GM19023 (cell line): ENCODE measurements around the gene KCNN3.

Experiments
- ATAC-seq: cut with Tn5 transposase; IDR thresholded peaks from one replicate; pipeline ENCODE4 v1.9.1; 2021; ENCODE audit warnings: mild to moderate bottlenecking, moderate library complexity; ENCODE audit not compliant: unreplicated experiment

The KCNN3 gene

DNA sequence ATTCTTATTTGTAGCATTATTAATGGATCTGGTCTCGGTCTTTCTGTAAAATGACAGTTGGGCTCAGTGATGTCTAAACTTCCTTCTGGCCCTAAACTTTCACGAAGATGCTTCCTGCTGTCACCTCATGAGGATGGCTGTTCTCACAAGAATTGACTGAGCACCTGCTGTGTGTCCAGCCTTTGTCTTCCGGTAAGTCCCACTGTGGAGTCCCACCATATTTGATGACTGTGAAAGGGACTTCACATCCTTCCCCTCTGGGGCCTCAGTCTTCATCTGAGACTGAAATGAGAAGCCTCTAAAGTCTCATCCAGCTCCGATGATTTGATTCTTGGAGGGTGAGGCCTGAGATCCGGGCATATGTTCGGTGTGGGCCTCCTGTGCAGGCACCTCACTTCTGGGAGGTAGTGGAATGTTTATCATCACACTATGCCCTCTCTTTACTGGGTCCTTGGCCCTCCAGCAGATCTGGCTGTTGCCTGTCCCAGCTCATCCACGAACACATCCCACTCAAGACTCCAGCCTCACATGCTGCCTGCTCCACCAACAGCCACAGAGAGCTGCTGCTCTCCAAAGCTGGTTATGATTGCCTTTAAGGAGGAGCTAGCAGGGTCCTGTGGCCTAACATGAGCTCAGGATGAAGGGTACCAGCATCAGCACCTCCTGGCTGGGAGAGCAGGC lies 95.8 kb downstream of the KCNN3 start:
- ATAC-seq: no peak

DNA sequence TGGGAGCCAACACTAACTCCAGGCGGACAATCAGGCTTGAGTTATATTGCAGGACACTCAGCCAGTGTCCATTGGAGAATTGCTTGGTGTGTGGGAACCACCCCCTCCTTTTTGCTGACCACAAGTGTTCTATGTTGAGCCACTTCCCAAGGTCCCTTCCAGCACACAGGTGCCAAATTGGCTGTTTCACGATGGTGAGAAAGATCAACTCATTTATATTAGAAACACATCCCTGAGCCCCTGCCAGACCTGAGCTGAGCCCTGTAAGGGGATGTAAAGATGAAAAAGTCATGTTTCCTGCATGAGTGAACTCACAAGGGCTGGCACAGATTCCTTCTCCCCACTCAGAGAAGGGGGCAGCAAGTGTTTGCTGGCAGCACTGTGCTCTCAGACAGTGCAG lies 96.5 kb downstream of the KCNN3 start:
- ATAC-seq: no peak

DNA sequence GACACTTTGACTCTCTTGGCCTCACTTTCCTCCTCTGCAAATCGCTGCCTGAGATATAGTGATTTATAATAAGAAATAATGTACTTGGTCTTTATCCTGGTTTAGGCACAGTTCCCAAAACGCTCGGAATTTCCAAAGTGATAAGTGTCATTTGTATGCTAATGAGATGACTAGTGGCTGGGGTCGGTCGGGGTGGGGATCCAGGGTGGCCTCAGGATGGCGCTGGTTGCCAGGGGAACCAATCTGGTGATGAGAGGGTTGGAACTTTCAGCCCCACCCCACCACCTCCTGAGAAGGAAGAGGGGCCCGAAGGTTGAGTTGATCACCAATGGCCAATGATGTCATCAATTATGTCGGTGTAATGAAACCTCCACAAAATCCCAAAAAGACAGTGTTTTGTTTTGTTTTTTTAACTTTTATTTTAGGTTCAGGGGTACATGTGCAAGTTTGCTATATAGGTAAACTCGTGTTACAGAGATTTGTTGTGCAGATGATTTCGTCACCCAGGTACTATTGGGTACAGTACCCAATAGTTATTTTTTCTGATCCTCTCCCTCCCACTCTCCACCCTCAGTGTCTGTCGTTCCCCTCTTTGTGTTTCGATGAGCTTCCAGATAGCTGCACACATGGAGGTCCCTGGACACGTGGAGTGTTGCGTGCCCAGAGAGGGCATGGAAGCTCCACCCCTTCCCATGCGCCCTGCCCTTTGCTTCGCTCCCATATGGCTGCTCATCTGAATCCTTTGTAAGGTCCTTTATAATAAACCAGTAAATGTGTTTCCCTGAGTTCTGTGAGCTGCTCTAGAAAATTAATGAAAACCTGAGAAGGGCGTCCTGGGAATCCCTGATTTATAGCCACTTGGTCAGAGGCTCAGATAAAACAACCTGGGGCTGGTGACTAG lies 97.2 kb downstream of the KCNN3 start:
- no peak for ATAC-seq

DNA sequence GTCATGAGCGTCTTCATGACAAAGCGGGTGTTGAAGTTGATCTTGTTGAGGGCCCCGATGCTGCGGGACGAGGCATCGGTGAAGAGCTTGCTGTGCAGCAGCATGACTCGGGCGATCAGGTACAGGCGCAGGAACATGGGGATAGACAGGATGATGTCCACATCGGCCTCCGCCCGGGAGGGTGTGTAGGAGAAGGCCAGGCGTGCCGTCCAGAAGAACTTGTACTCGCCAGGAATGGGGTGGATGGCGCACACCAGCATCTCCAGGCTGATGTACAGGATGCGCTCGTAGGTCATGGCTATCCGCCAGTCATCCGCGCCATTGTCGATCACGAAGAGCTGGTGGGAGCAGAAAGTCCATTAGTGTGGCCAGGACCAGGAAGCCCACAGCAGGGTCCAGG lies 98.0 kb downstream of the KCNN3 start:
- no peak for ATAC-seq

DNA sequence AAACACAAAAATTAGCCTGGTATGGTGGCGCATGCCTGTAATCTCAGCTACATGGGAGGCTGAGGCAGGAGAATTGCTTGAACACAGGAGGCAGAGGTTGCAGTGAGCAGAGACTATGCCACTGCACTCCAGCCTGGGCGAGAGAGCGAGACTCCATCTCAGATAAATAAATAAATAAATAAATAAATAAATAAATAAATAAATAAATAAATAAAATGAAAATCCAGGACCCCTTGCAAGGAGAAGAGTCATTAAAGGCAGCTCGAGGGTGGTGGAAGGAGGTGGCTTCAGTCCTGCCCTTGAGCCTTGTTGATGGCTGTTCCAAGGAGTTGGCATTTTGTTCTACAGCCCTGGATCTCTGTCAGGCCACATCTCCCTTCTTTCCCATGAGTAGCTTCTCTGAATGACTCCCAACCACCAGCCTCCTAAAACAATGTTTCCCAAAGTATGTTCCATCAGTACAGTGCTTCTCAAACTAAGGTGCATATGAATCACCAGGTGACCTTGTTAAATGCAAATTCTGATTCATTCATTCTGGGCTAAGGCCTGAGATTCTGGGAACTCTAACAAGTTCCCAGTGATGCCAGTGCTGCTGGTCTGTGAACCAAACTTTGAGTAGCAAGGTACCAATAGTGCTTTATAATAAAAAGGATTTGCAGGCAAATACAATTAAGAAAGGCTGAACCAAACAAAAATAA lies 99.0 kb downstream of the KCNN3 start:
- no peak for ATAC-seq

DNA sequence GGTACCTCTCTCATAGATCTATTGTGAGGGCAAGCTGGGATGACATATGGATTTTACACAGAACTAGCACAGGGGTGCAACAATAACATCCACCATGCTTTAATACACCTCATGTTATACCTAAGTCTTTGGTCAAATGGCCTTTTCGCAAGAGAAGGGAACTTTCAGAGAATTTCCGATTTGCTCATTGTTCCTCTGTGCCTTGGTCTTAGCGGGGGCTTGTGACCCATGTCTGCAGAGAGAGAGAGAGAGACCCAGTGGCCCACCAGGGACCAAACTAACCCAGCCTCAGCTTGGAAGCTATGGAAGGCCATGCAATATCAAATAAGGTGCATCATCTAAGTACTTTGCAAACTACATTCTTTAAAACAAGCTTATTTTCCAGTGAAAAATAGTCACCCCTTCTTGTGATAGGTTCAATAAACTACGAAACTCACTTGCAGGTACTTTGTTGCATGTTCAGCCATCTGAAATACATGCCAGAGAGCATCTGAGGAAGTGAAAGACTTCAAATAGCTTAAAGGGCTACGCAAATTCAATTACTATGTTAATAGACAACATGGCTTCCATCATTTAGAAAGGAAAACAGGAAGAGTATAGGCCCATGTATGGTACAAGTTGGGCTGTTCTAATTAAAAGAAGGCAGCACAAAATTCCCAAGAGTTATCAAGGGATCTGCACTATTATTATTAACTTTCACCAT lies 100.7 kb downstream of the KCNN3 start:
- no peak for ATAC-seq

DNA sequence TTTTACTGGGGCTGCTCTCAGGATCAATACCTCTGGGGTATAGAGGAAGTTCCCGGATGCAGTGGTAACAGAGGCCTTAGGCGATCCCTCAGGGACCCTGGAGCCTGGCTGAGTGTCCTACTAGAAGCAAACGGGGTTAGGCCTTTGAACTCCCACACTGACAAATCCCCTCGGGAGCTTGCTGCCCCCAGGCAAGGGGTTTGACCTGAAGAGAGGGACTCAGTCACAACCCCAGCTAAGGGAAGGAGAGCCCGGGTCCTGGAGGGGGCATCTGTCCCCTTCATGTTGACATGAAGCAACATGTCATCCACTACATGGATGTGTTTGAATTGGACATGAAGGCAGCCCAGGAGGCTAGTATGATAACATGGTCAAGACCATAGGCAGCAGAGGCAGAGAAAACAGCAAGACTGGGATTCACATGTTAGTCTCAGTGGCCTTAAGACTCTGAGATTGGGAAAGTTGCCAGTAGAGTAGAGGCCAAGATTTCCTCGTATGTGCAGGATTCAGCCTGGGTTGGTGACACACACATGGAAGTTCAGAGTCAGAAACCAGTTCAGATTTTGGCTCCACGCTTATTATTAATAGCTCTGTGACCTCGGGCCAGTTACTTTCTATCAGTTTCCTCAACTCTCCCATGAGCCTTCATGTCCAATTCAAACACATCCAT lies 101.5 kb downstream of the KCNN3 start:
- no peak for ATAC-seq

DNA sequence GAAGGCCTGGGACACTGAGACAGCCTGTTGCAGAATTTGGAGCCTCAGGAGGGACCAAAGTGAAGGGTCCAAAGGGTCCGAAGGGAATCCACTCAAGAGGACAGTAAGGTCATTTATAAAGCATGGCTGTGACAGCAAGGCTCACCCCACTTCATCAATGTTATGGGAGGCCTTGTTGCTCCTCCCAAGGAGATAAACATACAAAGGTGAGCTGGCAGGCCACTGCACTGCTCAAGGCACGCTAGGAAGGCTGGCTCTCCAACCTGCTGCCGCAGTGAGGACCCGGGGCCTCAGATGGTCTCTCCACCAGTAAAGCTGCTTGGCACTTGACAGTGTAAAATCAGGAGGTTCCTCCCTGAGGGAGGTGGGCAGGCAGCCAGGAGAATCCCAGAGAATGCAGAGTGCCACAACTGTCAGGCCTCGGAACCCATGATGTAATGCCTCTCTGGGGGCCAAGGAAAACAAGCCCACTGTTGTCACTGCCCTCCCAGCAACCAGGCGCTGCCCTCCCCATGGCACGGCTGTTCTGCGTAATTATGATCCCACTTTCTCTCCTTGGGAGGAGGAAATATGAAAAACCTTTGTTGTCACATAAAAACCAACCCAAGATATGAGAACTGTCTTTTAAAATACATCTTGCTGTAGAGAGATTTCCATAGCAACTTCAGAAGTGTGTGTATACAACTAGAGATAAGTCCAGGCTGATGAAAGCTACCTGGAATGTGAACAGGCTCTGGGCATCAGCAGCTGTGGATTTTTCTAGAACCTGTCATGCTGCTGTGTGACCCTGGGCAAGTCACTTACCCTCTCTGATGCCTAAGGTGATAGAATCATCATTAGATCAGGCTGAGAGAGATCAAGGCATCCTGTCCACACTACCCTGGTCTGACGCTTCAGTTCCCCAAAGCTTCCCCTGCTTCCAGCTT lies 102.5 kb downstream of the KCNN3 start:
- no peak for ATAC-seq

DNA sequence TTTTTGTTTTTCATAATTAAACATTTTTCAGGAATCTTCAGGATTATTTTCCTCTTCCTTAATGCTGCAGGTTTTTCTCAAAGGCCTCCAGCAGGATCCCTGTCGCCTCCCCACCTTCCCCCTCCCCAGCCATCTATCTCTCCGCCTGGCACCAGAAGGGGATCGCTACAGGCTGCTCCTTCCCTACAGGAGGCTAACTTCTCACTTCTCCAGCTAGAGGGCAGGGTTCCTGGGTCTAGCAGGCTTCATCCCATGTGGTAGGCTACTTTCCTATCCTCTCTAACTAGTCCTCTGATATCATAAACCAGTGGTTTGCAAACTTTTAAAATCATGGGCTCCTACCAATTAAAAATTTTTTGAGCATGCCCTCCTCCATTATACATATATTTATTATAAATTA lies 104.1 kb downstream of the KCNN3 start:
- ATAC-seq: no peak

DNA sequence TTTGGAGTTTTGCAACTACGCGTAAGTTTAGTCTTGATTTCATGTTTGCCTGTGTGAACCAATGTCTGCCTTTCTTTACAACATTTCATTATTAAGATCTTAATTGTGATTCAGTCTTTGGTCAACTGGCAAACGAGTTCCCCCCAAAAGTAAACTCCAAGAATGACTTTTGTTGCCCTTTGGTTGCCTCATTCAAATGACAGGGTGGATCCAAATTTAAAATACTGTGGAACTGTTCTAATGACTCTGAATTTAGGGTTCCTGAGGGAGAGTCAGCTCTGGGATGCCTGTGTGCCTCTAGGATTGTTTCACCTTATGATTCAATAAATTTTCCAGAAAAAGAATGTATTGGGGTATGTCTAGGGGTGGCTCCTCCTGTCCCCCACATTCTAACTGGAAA lies 105.3 kb downstream of the KCNN3 start:
- ATAC-seq: no peak

DNA sequence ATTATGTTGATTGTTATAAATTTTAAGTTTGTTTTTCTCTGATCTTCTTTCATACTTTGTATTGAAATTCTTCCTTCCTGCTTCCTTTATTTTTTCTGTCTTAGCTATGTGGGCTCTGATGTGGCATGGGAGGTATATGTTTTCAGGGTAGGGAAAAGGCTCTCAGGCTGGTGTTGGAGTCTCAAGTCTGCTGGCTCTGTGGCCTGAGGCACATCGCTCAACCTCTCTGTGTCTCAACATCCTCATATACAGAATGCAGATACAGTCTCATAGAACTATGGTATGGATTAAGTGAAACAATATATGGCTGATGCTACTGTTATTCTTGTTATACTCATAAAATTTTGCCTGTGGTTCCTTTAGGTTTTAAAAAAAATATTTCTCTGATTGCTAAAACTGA lies 105.9 kb downstream of the KCNN3 start:
- no peak for ATAC-seq

DNA sequence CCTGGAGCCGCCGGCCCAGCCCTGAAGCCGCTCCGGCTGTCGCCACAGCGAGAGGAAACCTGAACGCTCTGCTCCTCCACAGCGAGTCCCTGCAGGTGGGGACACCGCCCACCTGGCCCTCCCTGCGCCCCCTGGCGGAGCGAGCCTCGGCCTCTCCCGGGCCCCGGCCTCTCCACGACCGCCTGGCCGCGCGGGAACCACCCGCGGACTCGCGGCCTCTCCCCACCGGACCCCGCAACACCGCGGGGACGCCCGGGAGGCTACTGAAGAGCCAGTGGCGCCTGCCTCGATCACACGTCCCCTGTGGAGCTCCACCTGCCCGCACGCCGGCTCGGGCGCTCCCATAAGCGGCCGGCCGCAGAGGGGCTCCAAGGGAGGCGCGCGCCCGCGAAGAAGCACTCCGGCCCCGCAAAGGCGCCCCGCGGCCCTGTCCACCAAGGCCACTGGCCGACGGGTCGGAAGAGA lies 109.6 kb downstream of the KCNN3 start:
- ATAC-seq: no peak

DNA sequence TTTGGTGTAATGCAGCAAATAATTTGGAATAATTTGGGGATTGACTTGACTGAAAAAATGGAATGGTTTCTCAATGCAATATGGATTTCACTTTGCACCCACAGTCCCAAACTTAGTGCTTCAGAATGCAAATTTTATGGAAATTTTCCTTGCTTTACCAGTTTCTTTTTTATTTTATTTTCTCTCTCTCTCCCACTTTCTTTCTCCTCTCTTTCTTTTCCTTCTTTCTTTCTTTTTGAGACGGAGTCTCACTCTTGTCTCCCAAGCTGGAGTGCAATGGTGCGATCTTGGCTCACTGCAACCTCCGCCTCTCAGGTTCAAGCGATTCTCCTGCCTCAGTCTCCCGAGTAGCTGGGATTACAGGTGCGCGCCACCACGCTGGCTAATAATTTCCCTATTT lies 110.3 kb downstream of the KCNN3 start:
- ATAC-seq: no peak

DNA sequence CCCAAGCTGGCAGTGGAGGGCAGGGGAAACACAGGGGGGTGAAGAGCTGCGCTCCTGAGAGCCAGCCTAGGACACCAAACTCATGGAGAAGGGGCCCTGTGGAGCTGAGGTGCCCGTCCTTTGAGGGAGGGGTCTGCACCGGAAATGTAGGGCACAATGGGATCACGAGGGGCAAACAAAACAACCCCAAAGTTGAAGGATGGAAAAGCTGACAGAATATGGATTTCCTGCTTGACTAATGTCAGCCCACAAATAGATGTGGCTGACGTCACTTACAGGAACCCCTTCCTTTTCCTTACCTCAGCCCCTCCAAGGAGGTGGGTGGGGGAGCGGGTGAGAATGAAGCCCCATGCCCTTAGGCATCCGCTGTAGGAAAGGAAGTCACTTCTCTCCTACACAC lies 110.9 kb downstream of the KCNN3 start:
- no peak for ATAC-seq

DNA sequence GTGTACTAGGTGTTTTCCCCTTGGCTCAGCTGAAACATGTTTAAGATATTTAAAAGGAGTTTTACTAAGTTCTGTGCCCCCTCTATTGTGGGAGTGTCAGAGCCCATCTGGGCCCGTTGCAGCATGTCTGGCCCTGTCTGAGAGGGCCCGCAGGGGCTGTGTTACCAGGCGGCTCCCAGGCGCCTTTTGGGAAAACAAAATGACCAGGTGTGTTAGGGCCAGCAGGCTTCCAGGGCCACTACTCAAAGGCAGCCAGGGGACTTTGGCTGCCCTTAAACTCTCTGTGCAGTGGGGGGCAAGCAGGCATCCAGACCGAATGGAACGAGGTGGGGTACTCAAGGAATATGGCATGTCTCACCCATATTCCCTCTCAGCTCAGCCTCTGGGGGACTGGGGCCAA lies 111.7 kb downstream of the KCNN3 start:
- ATAC-seq: no peak

DNA sequence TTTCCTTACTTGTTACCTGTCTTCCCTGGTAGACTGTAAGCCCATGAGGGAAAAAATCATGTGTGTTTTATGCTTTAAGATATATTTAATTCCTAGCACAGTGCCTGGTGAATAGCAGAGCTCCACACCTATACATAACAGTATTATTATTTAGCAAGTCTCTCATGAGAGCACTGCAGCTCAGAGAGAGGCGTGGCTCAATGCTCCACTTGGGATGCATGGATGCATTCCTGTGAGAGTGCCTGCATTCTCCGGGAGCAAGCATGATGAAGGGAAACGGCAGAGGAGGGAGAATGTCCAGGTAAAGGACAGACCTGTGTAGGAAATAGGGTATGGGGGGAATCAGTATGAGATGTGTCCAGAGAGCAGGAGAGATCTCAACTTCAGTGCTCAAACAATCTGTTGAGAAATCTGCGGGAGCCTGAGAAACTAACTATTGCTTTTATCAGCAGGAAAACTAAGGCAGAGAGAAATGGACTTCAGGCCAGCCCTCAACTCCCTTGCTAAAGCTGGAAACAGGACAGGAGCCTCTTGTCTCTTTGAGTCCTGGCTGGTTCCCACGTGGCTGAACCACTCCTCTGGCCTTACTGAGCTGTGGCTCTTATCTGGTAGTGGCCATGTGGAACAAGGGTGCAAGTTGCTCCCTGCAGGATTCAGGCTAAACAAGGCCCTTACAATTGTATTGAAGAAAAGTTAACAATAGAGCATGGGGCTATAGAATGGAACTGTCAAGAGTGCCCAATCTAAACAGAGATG lies 113.1 kb downstream of the KCNN3 start:
- ATAC-seq: no peak

DNA sequence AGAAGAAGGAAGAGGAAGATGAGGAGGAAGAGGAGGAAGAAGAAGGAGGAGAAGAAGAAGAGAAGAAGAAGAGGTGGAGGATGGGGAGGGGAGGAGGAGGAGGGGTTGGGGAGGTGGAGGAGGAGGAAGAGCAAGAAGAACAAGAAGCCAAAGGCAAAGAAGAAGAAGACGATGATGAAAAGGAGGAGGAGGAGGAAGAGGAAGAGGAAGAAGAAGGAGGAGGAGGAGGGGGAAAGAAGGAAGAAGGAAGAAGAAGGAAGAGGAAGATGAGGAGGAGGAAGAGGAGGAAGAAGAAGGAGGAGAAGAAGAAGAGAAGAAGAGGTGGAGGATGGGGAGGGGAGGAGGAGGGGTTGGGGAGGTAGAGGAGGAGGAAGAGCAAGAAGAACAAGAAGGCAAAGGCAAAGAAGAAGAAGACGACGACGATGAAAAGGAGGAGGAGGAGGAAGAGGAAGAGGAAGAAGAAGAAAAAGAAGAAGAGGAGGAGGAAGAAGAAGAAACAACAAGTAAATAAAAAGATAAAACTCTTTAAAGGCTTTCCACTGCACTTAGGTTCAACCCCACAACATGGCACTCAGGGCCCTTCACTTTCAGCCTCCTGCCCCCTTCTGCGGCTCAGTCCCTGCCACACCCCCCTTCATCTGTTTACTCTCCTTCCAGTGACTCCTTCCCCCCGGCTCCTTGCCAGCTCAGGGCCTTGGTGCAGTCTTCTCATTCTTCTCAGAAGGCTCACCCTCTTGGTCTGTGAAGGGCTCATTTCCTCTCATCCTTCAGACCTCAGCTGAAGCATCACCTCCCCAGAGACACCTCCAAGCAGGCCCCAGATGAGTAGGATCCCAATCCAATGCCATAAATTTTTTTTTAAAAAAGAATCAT lies 114.0 kb downstream of the KCNN3 start:
- no peak for ATAC-seq

DNA sequence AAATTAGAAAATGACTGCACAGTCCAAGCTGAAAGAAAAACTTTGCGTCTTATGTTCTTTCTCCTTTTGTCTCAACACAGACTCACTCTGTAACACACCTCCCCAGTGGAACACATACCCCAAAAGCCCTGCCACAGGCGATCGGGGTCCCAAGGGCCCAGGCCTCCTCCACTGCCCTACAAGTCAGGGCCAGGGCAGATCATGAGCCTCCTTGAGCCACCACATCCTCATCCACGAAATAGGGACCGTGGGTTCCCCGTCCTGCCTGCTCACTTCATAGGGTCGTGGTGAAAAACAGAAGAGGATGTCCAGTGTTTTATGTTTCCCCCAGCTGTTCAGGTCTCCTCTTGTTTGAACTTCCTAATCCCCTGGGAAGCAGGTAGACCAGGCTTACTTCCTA lies 116.7 kb downstream of the KCNN3 start:
- no peak for ATAC-seq
